SK-N-SH (cell line): ENCODE measurements around the gene MYLIP.

Source experiments
- EZH2phosphoT487 ChIP-seq: fragments of 200-600 bp; sonication (generic); IDR thresholded peaks from 2 replicates; pipeline ENCODE4 v1.6.1; 2017; ENCODE audit warnings: low read depth, mixed run types, mild to moderate bottlenecking, antibody characterized with exemption, moderate library complexity, borderline replicate concordance
- GABPA ChIP-seq: IDR thresholded peaks from 2 replicates; pipeline ENCODE4 v1.4.0; 2012; ENCODE audit warnings: low read depth, mild to moderate bottlenecking
- MAX ChIP-seq: IDR thresholded peaks from 2 replicates; pipeline ENCODE4 v1.4.0; 2012; ENCODE audit warnings: low read depth
- MXI1 ChIP-seq: IDR thresholded peaks from 2 replicates; pipeline ENCODE4 v1.6.1; 2012; ENCODE audit warnings: mild to moderate bottlenecking, low read depth, low read length, improper control_type of control experiment
- POLR2AphosphoS5 ChIP-seq: IDR thresholded peaks from 2 replicates; pipeline ENCODE4 v1.6.1; 2012; ENCODE audit warnings: low read depth, low read length
- SIN3A ChIP-seq: IDR thresholded peaks from 2 replicates; pipeline ENCODE4 v1.6.1; 2012; ENCODE audit warnings: low read depth, mild to moderate bottlenecking, low read length, moderate library complexity, borderline replicate concordance
- SMC3 ChIP-seq: IDR thresholded peaks from 2 replicates; pipeline ENCODE4 v1.6.1; 2012; ENCODE audit warnings: low read depth, low read length, improper control_type of control experiment
- TAF1 ChIP-seq: IDR thresholded peaks from 2 replicates; pipeline ENCODE4 v1.6.1; 2012; ENCODE audit warnings: low read depth, mild to moderate bottlenecking, low read length, moderate library complexity, borderline replicate concordance
- USF2 ChIP-seq: fragments of 150-350 bp; IDR thresholded peaks from 2 replicates; pipeline ENCODE4 v1.6.1; 2017; ENCODE audit warnings: antibody characterized with exemption, low read length, low read depth, borderline replicate concordance
- ZBTB33 ChIP-seq: IDR thresholded peaks from 2 replicates; pipeline ENCODE4 v1.4.0; 2012; ENCODE audit warnings: low read depth, borderline replicate concordance
- TF ChIP-seq, protein P1 (sequence below): fragments of 200-600 bp; sonication (generic); IDR thresholded peaks from 2 replicates; pipeline ENCODE4 v1.6.1; 2017; ENCODE audit warnings: antibody characterized with exemption, mild to moderate bottlenecking, moderate library complexity
- TF ChIP-seq, protein P2 (sequence below): IDR thresholded peaks from 2 replicates; pipeline ENCODE4 v1.6.1; 2012; ENCODE audit warnings: mild to moderate bottlenecking, low read depth, low read length, moderate library complexity

DNA sequence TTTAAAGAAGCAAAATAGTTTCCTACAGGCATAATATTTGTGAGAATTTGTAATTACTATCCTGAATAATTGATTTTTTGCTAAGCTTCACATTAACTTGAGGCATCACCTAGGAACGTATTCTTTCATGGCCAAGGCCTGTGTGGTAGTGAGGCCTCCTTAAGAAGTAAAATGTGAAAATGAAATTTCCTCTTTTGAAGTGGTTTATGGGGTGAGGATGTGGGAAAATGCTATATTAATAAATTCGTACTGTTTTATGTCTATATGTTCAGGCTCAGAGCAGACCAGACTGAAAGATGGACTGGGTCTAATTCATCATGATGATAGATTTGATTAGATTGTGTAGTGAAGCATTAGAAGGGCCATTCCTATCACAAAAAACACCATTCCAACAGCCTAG, 33.1 kb downstream of the MYLIP start:
- TF ChIP-seq TAF1 (no peak), MXI1 (no peak), ZBTB33 (no peak), USF2 (no peak), GABPA (no peak), POLR2AphosphoS5 (no peak), MAX (no peak), EZH2phosphoT487 (no peak), SIN3A (no peak), SMC3 (no peak)
- TF ChIP-seq, protein P1, sequence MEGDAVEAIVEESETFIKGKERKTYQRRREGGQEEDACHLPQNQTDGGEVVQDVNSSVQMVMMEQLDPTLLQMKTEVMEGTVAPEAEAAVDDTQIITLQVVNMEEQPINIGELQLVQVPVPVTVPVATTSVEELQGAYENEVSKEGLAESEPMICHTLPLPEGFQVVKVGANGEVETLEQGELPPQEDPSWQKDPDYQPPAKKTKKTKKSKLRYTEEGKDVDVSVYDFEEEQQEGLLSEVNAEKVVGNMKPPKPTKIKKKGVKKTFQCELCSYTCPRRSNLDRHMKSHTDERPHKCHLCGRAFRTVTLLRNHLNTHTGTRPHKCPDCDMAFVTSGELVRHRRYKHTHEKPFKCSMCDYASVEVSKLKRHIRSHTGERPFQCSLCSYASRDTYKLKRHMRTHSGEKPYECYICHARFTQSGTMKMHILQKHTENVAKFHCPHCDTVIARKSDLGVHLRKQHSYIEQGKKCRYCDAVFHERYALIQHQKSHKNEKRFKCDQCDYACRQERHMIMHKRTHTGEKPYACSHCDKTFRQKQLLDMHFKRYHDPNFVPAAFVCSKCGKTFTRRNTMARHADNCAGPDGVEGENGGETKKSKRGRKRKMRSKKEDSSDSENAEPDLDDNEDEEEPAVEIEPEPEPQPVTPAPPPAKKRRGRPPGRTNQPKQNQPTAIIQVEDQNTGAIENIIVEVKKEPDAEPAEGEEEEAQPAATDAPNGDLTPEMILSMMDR: no peak
- TF ChIP-seq, protein P2, sequence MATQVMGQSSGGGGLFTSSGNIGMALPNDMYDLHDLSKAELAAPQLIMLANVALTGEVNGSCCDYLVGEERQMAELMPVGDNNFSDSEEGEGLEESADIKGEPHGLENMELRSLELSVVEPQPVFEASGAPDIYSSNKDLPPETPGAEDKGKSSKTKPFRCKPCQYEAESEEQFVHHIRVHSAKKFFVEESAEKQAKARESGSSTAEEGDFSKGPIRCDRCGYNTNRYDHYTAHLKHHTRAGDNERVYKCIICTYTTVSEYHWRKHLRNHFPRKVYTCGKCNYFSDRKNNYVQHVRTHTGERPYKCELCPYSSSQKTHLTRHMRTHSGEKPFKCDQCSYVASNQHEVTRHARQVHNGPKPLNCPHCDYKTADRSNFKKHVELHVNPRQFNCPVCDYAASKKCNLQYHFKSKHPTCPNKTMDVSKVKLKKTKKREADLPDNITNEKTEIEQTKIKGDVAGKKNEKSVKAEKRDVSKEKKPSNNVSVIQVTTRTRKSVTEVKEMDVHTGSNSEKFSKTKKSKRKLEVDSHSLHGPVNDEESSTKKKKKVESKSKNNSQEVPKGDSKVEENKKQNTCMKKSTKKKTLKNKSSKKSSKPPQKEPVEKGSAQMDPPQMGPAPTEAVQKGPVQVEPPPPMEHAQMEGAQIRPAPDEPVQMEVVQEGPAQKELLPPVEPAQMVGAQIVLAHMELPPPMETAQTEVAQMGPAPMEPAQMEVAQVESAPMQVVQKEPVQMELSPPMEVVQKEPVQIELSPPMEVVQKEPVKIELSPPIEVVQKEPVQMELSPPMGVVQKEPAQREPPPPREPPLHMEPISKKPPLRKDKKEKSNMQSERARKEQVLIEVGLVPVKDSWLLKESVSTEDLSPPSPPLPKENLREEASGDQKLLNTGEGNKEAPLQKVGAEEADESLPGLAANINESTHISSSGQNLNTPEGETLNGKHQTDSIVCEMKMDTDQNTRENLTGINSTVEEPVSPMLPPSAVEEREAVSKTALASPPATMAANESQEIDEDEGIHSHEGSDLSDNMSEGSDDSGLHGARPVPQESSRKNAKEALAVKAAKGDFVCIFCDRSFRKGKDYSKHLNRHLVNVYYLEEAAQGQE: no peak
